Thyroid gland (tissue), 4 donors: Measurements from ENCODE around the gene TRIM27.

ENCODE experiments used
- CTCF ChIP-seq, 6 experiments: fragments of 200-600 bp in 3 of 6; fragments of 450-650 bp in 3 of 6; sonication (generic) in 3 of 6; IDR thresholded peaks; one replicate each; pipeline ENCODE4 v1.5.1; 2016 to 2019; ENCODE audit warnings: antibody characterized with exemption in 6 of 6, mild to moderate bottlenecking in 2 of 6, inconsistent platforms in 1 of 6, moderate library complexity in 1 of 6
- POLR2A ChIP-seq, 2 donors: fragments of 450-650 bp; IDR thresholded peaks; one replicate each; pipeline ENCODE4 v1.6.1; 2017; ENCODE audit warnings: antibody characterized with exemption in 2 of 2, mild to moderate bottlenecking in 2 of 2, moderate library complexity in 1 of 2

GRCh38 chr6:28867086-28867409 lies 56.7 kb downstream of the TRIM27 start:
- TF ChIP-seq CTCF (IDR thresholded peaks at IDR 0.05) (no peak), POLR2A (IDR thresholded peaks at IDR 0.05) (no peak)
